Effector memory CD4-positive, alpha-beta T cell (primary cell): Measurements from ENCODE around the gene PLXNA2.

Source experiments
- DNase-seq, 3 donors: peaks; one replicate each; pipeline ENCODE4 v3.0.0-alpha.2; 2020
- H3K27ac ChIP-seq: 2 replicates; pipeline ENCODE4 v1.7.0; 2013; ENCODE audit warnings: mild to moderate bottlenecking, low read length, moderate library complexity; ENCODE audit not compliant: insufficient read depth, poor library complexity, severe bottlenecking
- H3K27me3 ChIP-seq: replicated peaks from 2 replicates; pipeline ENCODE4 v1.7.0; 2013; ENCODE audit warnings: mild to moderate bottlenecking, low read length; ENCODE audit not compliant: insufficient read depth, control insufficient read depth, poor library complexity, severe bottlenecking
- H3K36me3 ChIP-seq: 2 replicates; pipeline ENCODE4 v1.7.0; 2013; ENCODE audit warnings: mild to moderate bottlenecking, low read length, moderate library complexity; ENCODE audit not compliant: control insufficient read depth, insufficient read depth
- H3K4me1 ChIP-seq: 2 replicates; pipeline ENCODE4 v1.7.0; 2013; ENCODE audit warnings: low read length, mild to moderate bottlenecking; ENCODE audit not compliant: control insufficient read depth, insufficient read depth, poor library complexity, severe bottlenecking
- H3K4me3 ChIP-seq: 2 replicates; pipeline ENCODE4 v1.7.0; 2013; ENCODE audit warnings: low read length, low read depth, mild to moderate bottlenecking; ENCODE audit not compliant: insufficient read depth, poor library complexity, severe bottlenecking
- H3K9me3 ChIP-seq: 2 replicates; pipeline ENCODE4 v1.7.0; 2013; ENCODE audit warnings: mild to moderate bottlenecking, low read length, moderate library complexity; ENCODE audit not compliant: control insufficient read depth

Gene PLXNA2

DNA sequence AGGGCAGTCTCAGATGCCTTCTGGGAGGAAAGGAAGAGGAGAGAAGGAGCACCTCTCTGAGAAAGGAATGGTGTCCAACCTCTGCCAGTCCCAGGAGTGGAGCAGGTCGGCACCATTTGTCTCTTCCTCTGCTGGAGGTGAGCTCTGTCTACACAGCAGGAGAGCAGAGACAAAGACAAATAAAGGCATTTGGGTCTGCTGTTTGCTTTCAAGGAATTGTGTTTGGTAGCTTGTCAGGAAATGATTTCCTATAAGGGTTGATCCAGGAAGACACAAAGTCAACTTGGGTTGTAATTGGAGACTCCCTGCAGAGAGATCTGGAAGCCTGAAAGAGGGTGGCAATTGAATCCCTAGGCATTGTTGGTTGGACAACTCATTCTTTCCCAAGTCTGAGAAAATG lies 34.5 kb upstream of the PLXNA2 start:
- Histone ChIP-seq H3K4me1 (no peaks in the 10 kb centered on the region), H3K36me3 (no peaks in the 10 kb centered on the region)
- DNase-seq = no peak

DNA sequence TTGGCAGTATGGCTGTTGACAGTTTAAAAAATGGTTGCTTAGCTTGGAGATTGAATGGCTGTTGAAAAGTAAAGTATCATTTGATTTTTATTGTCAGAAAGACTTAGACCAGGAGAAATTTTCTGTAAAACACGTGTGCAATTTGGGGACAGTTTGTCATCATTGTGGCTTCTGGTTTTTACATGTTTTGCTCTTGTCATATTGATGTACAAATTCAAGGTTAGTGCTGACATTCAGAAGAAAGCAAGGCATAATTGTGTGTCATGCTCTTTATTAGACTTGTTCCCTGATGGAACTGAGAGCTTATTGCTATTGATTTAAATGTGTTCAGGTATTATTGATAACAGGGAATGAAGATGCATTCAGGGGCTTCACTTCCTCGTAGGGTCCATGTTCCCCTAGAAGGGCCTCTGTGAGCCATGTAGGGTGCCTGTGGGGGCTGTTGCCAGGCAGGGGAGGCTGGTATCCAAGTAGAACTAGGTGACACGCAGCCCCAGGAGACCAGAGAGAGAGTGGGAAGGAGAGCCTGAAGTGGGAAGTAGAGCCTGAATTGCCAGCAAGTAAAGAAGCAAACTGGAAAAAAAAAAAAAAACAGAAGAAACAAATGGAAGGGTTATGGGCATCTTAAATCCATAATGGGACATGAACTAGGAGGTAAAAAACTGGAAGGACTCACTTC lies 32.7 kb upstream of the PLXNA2 start:
- Histone ChIP-seq H3K36me3 (no peaks in the 10 kb centered on the region), H3K4me1 (no peaks in the 10 kb centered on the region), H3K9me3 (no peaks in the 10 kb centered on the region), H3K27me3 (no peaks in the 10 kb centered on the region), H3K4me3 (no peak overlapping the region), H3K27ac (no peak overlapping the region)
- DNase-seq = no peak

More for the DNA sequence above, 34.5 kb upstream of the PLXNA2 start:
- H3K9me3 ChIP-seq = no peaks in the 10 kb centered on the region
- H3K27ac ChIP-seq = no peak overlapping the region
- H3K4me3 ChIP-seq = no peak overlapping the region
- H3K27me3 ChIP-seq = no peaks in the 10 kb centered on the region

DNA sequence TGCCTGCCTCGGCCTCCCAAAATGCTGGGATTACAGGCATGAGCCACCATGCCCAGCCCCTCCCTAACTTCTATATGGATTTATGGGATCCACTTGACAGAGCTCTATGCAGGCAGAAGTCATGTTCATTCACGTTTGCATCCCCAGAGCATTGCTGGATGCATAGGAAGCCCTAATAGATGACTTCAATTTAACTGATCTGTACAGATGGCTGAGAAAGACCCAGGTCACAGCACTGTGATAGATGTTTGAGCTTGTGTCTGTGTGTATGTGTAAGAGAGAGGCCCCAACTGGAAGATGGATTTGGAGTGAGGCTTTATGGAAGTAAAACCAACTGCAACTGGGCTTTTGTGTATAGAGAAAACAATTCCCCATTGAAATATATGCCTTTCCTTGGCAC lies 30.9 kb upstream of the PLXNA2 start:
- Histone ChIP-seq H3K4me3 (no peak overlapping the region), H3K27ac (no peak overlapping the region), H3K27me3 (no peaks in the 10 kb centered on the region), H3K4me1 (no peaks in the 10 kb centered on the region), H3K36me3 (no peaks in the 10 kb centered on the region), H3K9me3 (no peaks in the 10 kb centered on the region)
- no peak for DNase-seq

DNA sequence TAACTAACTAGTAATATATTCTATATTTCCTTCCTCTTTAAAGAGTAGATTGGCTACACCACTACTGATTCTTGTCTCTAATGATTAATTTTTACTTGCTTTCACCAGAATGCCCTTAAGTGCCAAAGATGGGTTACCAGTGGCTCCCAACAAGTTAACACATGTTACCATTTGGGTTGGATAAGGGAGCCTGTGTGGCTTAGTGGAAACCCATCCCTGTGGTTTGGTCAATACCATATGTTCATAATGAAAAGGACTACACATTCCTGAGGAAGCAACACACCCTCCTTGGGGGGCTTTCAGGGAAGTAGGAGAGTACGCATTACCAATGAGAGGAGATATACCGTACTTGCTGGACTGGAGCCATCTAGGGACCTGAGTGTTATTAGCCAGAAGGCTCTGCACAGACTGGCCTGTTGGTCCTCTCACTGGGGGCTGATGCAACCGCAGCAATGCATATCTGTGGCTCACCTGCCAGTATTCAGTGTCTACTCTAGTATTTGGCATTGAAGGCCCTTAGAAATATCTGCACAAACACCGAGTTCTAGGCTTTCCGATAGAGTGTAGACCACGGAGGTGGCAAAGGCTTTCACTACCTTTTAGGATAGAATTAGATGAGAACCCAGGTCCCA lies 29.3 kb upstream of the PLXNA2 start:
- Histone ChIP-seq H3K4me3 (no peak overlapping the region), H3K9me3 (no peaks in the 10 kb centered on the region), H3K27me3 (no peaks in the 10 kb centered on the region), H3K4me1 (no peaks in the 10 kb centered on the region), H3K36me3 (no peaks in the 10 kb centered on the region), H3K27ac (no peak overlapping the region)
- DNase-seq = no peak

DNA sequence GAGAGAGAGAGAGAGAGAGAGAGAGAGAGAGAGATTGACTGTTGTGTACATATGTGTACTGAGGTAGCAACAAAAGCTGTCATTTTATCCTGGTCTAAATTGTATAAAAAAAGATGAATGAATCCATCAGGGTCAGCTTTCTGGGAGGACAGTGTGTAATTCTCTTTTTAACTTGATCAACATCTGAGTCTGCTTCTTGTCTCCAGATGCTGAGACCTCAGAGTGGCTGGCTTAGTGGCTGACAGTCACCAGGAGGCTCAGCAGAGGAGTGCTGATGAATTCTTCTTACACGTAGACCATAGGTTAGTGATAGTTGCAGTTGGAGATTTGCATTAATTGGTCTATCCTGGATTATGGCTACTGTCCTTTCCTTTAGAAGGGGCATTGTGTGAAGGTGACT lies 28.5 kb upstream of the PLXNA2 start:
- Histone ChIP-seq H3K27ac (no peak overlapping the region), H3K27me3 (no peaks in the 10 kb centered on the region), H3K36me3 (no peaks in the 10 kb centered on the region), H3K4me3 (no peak overlapping the region), H3K4me1 (no peaks in the 10 kb centered on the region), H3K9me3 (no peaks in the 10 kb centered on the region)
- DNase-seq = no peak

DNA sequence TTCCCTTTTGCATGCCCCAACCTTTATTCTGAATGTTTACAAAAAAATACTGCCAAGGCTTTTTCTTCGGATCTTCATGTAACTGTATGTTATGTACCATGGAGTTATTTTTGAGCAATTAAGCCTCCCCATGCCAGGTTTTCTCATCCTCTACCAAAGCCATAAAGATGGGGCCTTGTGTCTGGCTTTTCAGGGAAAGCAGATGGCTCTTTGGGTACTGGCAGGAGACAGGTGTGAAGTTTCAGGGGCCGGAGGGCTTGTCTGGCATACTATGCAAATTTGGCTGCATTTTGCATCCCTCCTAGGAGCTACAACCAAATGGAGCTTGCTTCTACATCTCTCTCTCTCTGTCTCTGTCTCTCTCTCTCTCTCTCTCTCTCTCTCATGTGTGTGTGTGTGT lies 28.1 kb upstream of the PLXNA2 start:
- no peaks in the 10 kb centered on the region for H3K36me3 ChIP-seq
- H3K9me3 ChIP-seq = no peaks in the 10 kb centered on the region
- no peaks in the 10 kb centered on the region for H3K27me3 ChIP-seq
- H3K4me1 ChIP-seq = no peaks in the 10 kb centered on the region
- H3K27ac ChIP-seq = no peak overlapping the region
- no peak overlapping the region for H3K4me3 ChIP-seq
- DNase-seq = no peak

DNA sequence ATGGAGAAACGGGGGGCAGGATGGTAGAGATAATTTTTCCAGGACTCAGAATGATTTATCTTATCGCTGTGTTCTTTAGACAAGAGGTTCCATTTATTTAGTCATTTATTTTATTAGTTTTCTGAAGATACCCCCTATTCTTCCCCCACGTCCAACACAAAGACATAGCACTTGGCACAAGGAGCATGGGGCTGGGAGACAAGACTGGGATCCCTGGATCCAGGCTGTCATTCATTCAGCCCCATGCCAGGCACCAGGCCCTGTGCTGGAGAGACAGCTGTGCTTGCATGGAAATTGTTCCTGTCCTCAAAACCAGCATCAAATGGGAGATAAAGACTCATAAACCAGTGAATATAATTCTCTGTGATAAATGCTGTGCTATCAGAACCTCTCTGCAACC lies 27.1 kb upstream of the PLXNA2 start:
- Histone ChIP-seq H3K9me3 (no peaks in the 10 kb centered on the region), H3K27ac (no peak overlapping the region), H3K4me3 (no peak overlapping the region), H3K36me3 (no peaks in the 10 kb centered on the region), H3K4me1 (no peaks in the 10 kb centered on the region), H3K27me3 (no peaks in the 10 kb centered on the region)
- DNase-seq = no peak

DNA sequence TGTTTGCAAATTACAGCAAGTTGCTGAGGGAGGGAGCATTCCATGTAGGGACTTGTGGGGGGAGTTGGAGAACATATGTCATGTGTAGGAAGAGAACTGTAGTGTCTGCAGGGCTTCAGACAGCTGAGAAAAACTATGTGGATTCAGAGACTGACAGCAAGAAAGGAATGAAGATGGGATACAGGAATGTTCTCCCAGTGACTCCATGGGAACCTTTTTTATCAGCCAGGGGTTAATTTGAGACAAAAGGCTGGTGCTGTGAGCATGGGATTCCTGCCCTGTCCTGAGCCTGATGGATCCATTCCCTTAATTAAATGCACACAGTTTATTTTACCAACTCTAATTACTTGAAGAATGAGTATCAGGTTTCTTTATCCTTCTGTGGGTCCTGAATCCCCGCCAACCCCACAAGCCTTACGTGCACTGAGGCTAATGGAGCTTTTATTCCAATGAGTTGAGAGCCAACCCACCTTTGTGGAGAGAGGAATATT lies 26.5 kb upstream of the PLXNA2 start:
- Histone ChIP-seq H3K4me3 (no peak overlapping the region), H3K4me1 (no peaks in the 10 kb centered on the region), H3K27me3 (no peaks in the 10 kb centered on the region), H3K27ac (no peak overlapping the region), H3K9me3 (no peaks in the 10 kb centered on the region), H3K36me3 (no peaks in the 10 kb centered on the region)
- no peak for DNase-seq

DNA sequence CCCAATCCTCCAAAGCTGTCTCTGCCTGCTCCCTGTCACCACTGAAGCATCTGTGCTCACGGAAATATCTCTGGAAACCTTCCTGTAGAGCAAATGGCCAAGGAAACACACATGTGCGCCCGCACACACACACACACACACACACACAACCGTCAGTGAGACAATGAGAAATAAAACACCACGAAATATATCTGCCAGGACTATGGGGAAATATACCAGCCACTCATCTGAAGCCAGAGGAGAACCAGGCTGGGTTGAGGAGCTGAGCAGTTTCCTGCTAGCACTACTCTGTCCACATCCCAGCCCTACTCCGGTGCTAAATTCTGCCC lies 25.1 kb upstream of the PLXNA2 start:
- Histone ChIP-seq H3K27ac (no peak overlapping the region), H3K4me1 (no peaks in the 10 kb centered on the region), H3K36me3 (no peaks in the 10 kb centered on the region), H3K4me3 (no peak overlapping the region), H3K9me3 (no peaks in the 10 kb centered on the region), H3K27me3 (no peaks in the 10 kb centered on the region)
- no peak for DNase-seq

DNA sequence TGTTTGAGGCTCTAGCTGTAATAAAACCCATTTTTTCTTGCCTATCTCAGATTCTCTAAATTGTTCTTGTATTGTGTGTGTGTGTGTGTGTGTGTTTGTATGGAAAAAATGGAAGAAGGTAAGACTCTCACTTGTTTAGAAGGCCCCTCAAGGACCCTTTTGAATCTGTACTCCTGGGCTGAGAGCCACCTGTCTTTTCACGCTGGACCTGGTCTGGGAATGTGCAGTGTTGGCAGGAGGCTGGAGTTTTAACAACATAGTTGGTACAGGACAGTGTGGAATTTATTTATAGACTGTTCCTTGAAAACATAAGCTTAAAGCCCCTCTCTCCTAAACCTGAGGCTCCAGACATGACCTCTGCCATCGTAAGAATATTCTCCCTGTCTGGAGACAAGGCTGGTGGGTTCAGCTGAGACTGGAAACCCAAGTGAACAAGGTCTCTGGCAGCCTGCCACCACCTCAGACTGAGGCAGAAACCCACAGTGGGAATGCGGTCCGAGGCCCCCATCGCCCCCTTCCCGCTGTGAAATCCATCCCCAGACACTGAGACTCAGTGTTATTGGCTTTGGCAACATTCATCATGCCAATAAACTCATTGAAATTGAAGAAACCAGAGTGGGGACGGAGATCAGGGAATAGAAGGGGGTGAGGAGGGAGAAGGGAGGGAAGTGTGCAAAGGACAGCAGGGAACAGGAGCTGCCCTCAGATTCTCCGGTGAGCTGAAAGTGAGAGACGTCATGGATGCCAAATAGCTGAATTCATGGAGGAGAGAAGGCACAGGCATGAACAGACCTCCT lies 24.6 kb upstream of the PLXNA2 start:
- no peaks in the 10 kb centered on the region for H3K9me3 ChIP-seq
- DNase-seq = no peak
- no peak overlapping the region for H3K27ac ChIP-seq
- no peaks in the 10 kb centered on the region for H3K27me3 ChIP-seq
- no peaks in the 10 kb centered on the region for H3K36me3 ChIP-seq
- no peaks in the 10 kb centered on the region for H3K4me1 ChIP-seq
- H3K4me3 ChIP-seq = no peak overlapping the region
